SK-N-SH (cell line): Measurements from ENCODE around the gene AXIN2. TPM values are rescaled to one million over a fixed set of nuclear protein-coding genes. Genes with fewer than 3 reads are reported as not detected.

ENCODE experiments used
- CTCF ChIA-PET: fragments of 300-600, 350-600 bp; formaldehyde crosslinking; extraction: SDS; loops from one replicate; lab custom pipeline; 2021; lab: Yijun Ruan, JAX
- POLR2A ChIA-PET: fragments of 350-600 bp; sonication (Branson Sonifier 250); formaldehyde crosslinking; extraction: SDS; loops from one replicate; lab custom pipeline; 2020; ENCODE audit warnings: antibody characterized with exemption, inconsistent platforms; lab: Yijun Ruan, JAX
- DNase-seq: peaks from one replicate; pipeline ENCODE4 v3.0.0; 2012
- H2AFZ ChIP-seq: fragments of 200-600 bp; sonication (generic); 2 replicates; pipeline ENCODE4 v1.8.1; 2016; ENCODE audit warnings: antibody characterized with exemption, mild to moderate bottlenecking, low read depth
- H3F3A ChIP-seq: fragments of 200-600 bp; sonication (generic); replicated peaks from 2 replicates; pipeline ENCODE3; 2016; ENCODE audit warnings: antibody characterized with exemption, mild to moderate bottlenecking; ENCODE audit not compliant: insufficient read depth
- H3K27ac ChIP-seq, 2 experiments: fragments of 200-500 bp in 1 of 2; fragments of 200-600 bp in 1 of 2; sonication (Bioruptor generic) in 1 of 2; sonication (generic), shearing (Covaris generic) in 1 of 2; 2 replicates each; pipeline versions ENCODE4 v1.5.1 to v1.6.1; 2014 to 2016; ENCODE audit warnings: low read depth in 2 of 2, inconsistent platforms in 1 of 2, low read length in 1 of 2, mild to moderate bottlenecking in 1 of 2, mixed read lengths in 1 of 2
- H3K27me3 ChIP-seq: fragments of 200-600 bp; sonication (generic), shearing (Covaris generic); 2 replicates; pipeline ENCODE4 v1.6.1; 2016; ENCODE audit warnings: mixed run types; ENCODE audit not compliant: insufficient read depth
- H3K36me3 ChIP-seq, 2 experiments: fragments of 200-500 bp in 1 of 2; fragments of 200-600 bp in 1 of 2; sonication (Bioruptor generic) in 1 of 2; sonication (generic) in 1 of 2; replicated peaks in 1 of 2; 2 replicates each; pipeline versions ENCODE3 to v1.5.1; 2014 to 2016; ENCODE audit warnings: low read length in 1 of 2, mild to moderate bottlenecking in 1 of 2; ENCODE audit not compliant: insufficient read depth in 2 of 2, control insufficient read depth in 1 of 2
- H3K4me1 ChIP-seq, 2 experiments: fragments of 200-500 bp in 1 of 2; fragments of 200-600 bp in 1 of 2; sonication (Bioruptor generic) in 1 of 2; sonication (generic), shearing (Covaris generic) in 1 of 2; 2 replicates each; pipeline versions ENCODE4 v1.5.1 to v1.6.1; 2014 to 2016; ENCODE audit warnings: low read depth in 1 of 2, low read length in 1 of 2, mixed run types in 1 of 2; ENCODE audit not compliant: insufficient read depth in 2 of 2, control insufficient read depth in 1 of 2
- H3K4me2 ChIP-seq: fragments of 200-600 bp; sonication (generic), shearing (Covaris generic); 2 replicates; pipeline ENCODE4 v1.6.1; 2017; ENCODE audit warnings: mixed run types
- H3K4me3 ChIP-seq, 2 experiments: fragments of 200-500 bp in 1 of 2; fragments of 200-600 bp in 1 of 2; sonication (Bioruptor generic) in 1 of 2; sonication (generic), shearing (Covaris generic) in 1 of 2; 2 replicates each; pipeline versions ENCODE4 v1.5.1 to v1.8.1; 2014 to 2016; ENCODE audit warnings: low read depth in 2 of 2, inconsistent platforms in 1 of 2, low read length in 1 of 2, mild to moderate bottlenecking in 1 of 2, mixed read lengths in 1 of 2, moderate library complexity in 1 of 2
- H3K79me2 ChIP-seq: fragments of 200-600 bp; sonication (generic); 2 replicates; pipeline ENCODE4 v1.8.1; 2017; ENCODE audit warnings: mild to moderate bottlenecking; ENCODE audit not compliant: insufficient read depth
- H3K9ac ChIP-seq: fragments of 200-600 bp; sonication (generic); 2 replicates; pipeline ENCODE4 v1.6.1; 2017; ENCODE audit warnings: mixed run types
- H3K9me2 ChIP-seq: fragments of 200-600 bp; sonication (generic); 2 replicates; pipeline ENCODE4 v1.6.1; 2017; ENCODE audit warnings: mixed run types
- H3K9me3 ChIP-seq: fragments of 200-600 bp; sonication (generic); 2 replicates; pipeline ENCODE4 v1.6.1; 2017; ENCODE audit warnings: mixed run types, mild to moderate bottlenecking, moderate library complexity
- H4K20me1 ChIP-seq: fragments of 200-600 bp; sonication (generic); 2 replicates; pipeline ENCODE4 v1.6.1; 2017; ENCODE audit warnings: mild to moderate bottlenecking, mixed run types; ENCODE audit not compliant: insufficient read depth
- SIN3A ChIP-seq: IDR thresholded peaks from 2 replicates; pipeline ENCODE4 v1.6.1; 2012; ENCODE audit warnings: low read depth, mild to moderate bottlenecking, low read length, moderate library complexity, borderline replicate concordance
- USF2 ChIP-seq: fragments of 150-350 bp; IDR thresholded peaks from 2 replicates; pipeline ENCODE4 v1.6.1; 2017; ENCODE audit warnings: antibody characterized with exemption, low read length, low read depth, borderline replicate concordance
- YY1 ChIP-seq: IDR thresholded peaks from 2 replicates; pipeline ENCODE4 v1.4.0; 2012; ENCODE audit warnings: low read depth, mild to moderate bottlenecking
- WGBS: methylation state at CpG from one replicate; pipeline ENCODE4 v1.1.6; 2017; ENCODE audit warnings: low lambda C conversion rate; 5-methylcytosine and 5-hydroxymethylcytosine counted together
- polyA plus RNA-seq, 3 experiments: library from polyadenylated mRNA; depleted of rRNA; stranded (reverse); fragments of >200 nt; gene quantifications; 2 replicates each; pipeline ENCODE4 v1.2.3, GENCODE V29; 2012
- TF ChIP-seq, protein P1 (sequence below): IDR thresholded peaks from 2 replicates; pipeline ENCODE4 v1.4.0; 2012; ENCODE audit warnings: low read depth, borderline replicate concordance
- TF ChIP-seq, protein P2 (sequence below): IDR thresholded peaks from 2 replicates; pipeline ENCODE4 v1.6.1; 2012; ENCODE audit warnings: mild to moderate bottlenecking, low read depth, low read length, moderate library complexity
- TF ChIP-seq, protein P3 (sequence below): IDR thresholded peaks from 2 replicates; pipeline ENCODE4 v1.4.0; 2012; ENCODE audit warnings: low read depth, borderline replicate concordance

Gene AXIN2
- polyA plus RNA-seq, 1 of the 3 experiments (the other 2 are of a cell fraction) = 8.3 TPM

- Histone ChIP-seq H2AFZ (no peak overlapping the region), H3K36me3 (peaks cover 21 to 49% of the 10 kb centered on the region in 2 experiments), H3K27me3 (no peaks in the 10 kb centered on the region), H3K4me1 (peaks cover 0 to 37% of the 10 kb centered on the region in 2 experiments; a peak in 2 of 4 replicates), H3K9ac (no peak overlapping the region), H3K4me2 (no peak overlapping the region), H3K9me3 (no peaks in the 10 kb centered on the region), H3F3A (no peaks in the 10 kb centered on the region), H4K20me1 (no peaks in the 10 kb centered on the region), H3K79me2 (no peaks in the 10 kb centered on the region), H3K9me2 (no peaks in the 10 kb centered on the region), H3K4me3 (no peak overlapping the region), H3K27ac (no peak overlapping the region)
- WGBS = 86% methylated on average over 7 of the region's 7 CpGs
- CTCF ChIA-PET = interaction anchor here (0.6 to 1.2 kb wide), 4 partner anchors 26 to 298 kb away, joined by 3 read pairs; no protein-coding TSS in a partner anchor
- POLR2A ChIA-PET = no interaction called here
- no peak for DNase-seq
- TF ChIP-seq YY1 = no peak
- no peak for TF ChIP-seq USF2
- TF ChIP-seq, protein P1, sequence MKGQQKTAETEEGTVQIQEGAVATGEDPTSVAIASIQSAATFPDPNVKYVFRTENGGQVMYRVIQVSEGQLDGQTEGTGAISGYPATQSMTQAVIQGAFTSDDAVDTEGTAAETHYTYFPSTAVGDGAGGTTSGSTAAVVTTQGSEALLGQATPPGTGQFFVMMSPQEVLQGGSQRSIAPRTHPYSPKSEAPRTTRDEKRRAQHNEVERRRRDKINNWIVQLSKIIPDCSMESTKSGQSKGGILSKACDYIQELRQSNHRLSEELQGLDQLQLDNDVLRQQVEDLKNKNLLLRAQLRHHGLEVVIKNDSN = no peak
- no peak for TF ChIP-seq SIN3A
- TF ChIP-seq, protein P2, sequence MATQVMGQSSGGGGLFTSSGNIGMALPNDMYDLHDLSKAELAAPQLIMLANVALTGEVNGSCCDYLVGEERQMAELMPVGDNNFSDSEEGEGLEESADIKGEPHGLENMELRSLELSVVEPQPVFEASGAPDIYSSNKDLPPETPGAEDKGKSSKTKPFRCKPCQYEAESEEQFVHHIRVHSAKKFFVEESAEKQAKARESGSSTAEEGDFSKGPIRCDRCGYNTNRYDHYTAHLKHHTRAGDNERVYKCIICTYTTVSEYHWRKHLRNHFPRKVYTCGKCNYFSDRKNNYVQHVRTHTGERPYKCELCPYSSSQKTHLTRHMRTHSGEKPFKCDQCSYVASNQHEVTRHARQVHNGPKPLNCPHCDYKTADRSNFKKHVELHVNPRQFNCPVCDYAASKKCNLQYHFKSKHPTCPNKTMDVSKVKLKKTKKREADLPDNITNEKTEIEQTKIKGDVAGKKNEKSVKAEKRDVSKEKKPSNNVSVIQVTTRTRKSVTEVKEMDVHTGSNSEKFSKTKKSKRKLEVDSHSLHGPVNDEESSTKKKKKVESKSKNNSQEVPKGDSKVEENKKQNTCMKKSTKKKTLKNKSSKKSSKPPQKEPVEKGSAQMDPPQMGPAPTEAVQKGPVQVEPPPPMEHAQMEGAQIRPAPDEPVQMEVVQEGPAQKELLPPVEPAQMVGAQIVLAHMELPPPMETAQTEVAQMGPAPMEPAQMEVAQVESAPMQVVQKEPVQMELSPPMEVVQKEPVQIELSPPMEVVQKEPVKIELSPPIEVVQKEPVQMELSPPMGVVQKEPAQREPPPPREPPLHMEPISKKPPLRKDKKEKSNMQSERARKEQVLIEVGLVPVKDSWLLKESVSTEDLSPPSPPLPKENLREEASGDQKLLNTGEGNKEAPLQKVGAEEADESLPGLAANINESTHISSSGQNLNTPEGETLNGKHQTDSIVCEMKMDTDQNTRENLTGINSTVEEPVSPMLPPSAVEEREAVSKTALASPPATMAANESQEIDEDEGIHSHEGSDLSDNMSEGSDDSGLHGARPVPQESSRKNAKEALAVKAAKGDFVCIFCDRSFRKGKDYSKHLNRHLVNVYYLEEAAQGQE = no peak
- TF ChIP-seq, protein P3, sequence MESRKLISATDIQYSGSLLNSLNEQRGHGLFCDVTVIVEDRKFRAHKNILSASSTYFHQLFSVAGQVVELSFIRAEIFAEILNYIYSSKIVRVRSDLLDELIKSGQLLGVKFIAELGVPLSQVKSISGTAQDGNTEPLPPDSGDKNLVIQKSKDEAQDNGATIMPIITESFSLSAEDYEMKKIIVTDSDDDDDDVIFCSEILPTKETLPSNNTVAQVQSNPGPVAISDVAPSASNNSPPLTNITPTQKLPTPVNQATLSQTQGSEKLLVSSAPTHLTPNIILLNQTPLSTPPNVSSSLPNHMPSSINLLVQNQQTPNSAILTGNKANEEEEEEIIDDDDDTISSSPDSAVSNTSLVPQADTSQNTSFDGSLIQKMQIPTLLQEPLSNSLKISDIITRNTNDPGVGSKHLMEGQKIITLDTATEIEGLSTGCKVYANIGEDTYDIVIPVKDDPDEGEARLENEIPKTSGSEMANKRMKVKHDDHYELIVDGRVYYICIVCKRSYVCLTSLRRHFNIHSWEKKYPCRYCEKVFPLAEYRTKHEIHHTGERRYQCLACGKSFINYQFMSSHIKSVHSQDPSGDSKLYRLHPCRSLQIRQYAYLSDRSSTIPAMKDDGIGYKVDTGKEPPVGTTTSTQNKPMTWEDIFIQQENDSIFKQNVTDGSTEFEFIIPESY = no peak
Observed at GRCh38 chr17:65529040-65529633, 32.3 kb downstream of the AXIN2 start.
